ENCODE results near the gene RIMBP2.
"Not testable (repeated sequence)": the region's sequence is repeated elsewhere in the genome, so short reads cannot be mapped to it uniquely, and the experiment has no call there.

RIMBP2 gene

DNA sequence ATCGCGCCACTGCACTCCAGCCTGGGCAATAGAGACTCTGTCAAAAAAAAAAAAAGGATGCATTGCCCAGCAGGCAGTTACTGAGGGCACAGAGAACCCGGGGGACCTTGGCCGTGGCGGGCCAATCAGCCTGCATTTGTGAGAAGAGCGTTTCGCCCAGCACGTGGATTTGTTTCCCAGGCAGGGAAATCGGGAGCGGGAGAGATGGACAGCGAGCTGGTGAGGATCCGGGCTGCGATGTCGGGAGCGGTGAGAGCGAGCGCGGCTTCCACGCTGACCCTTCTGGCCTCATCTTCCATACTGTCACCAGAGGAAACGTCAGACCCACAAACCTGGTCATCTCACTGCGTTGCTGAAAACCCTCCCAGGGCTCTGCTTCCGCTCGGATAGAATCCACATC, 123.5 kb downstream of the RIMBP2 start:
- 0 out of 2 replicates have a peak, but pooled peaks cover 3% of the 10 kb centered on the region for H3K27me3 ChIP-seq (ENCODE audit: control insufficient read depth, insufficient read depth, low read length)
- H3K27ac ChIP-seq (ENCODE audit: low read depth, low read length) = no peak overlapping the region
- H3K9me3 ChIP-seq (ENCODE audit: control insufficient read depth, insufficient read depth, low read depth, low read length) = peaks cover 4% of the 10 kb centered on the region; the same call in 1 of the 2 replicates
- H3K36me3 ChIP-seq (ENCODE audit: control insufficient read depth, insufficient read depth, low read length) = no peaks in the 10 kb centered on the region
- no peaks in the 10 kb centered on the region; the same call in 1 of the 2 replicates for H3K4me1 ChIP-seq (ENCODE audit: control insufficient read depth, insufficient read depth, low read length)
- no peak overlapping the region for H3K9ac ChIP-seq (ENCODE audit: low read length)
- no peak overlapping the region for H3K4me3 ChIP-seq (ENCODE audit: low read depth, low read length)

- Histone ChIP-seq H3K4me1 (ENCODE audit: control insufficient read depth, insufficient read depth, low read length) (no peaks in the 10 kb centered on the region; the same call in 1 of the 2 replicates), H3K9me3 (ENCODE audit: control insufficient read depth, insufficient read depth, low read depth, low read length) (no peaks in the 10 kb centered on the region), H3K4me3 (ENCODE audit: low read depth, low read length) (no peak overlapping the region), H3K27me3 (ENCODE audit: control insufficient read depth, insufficient read depth, low read length) (0 out of 2 replicates have a peak, but pooled peaks cover 3% of the 10 kb centered on the region), H3K27ac (ENCODE audit: low read depth, low read length) (no peak overlapping the region), H3K9ac (ENCODE audit: low read length) (no peak overlapping the region), H3K36me3 (ENCODE audit: control insufficient read depth, insufficient read depth, low read length) (no peaks in the 10 kb centered on the region)
Observed at GRCh38 chr12:130591736-130592135, 124.4 kb downstream of the RIMBP2 start.

- no peaks in the 10 kb centered on the region; the same call in 1 of the 2 replicates for H3K4me1 ChIP-seq (ENCODE audit: control insufficient read depth, insufficient read depth, low read length)
- no peaks in the 10 kb centered on the region for H3K36me3 ChIP-seq (ENCODE audit: control insufficient read depth, insufficient read depth, low read length)
- H3K9me3 ChIP-seq (ENCODE audit: control insufficient read depth, insufficient read depth, low read depth, low read length) = no peaks in the 10 kb centered on the region
- no peak overlapping the region for H3K27ac ChIP-seq (ENCODE audit: low read depth, low read length)
- no peak overlapping the region for H3K4me3 ChIP-seq (ENCODE audit: low read depth, low read length)
- H3K9ac ChIP-seq (ENCODE audit: low read length) = no peak overlapping the region
- 0 out of 2 replicates have a peak, but pooled peaks cover 3% of the 10 kb centered on the region for H3K27me3 ChIP-seq (ENCODE audit: control insufficient read depth, insufficient read depth, low read length)
Observed at GRCh38 chr12:130590685-130591084, 125.4 kb downstream of the RIMBP2 start.

- Histone ChIP-seq H3K9ac (ENCODE audit: low read length) (no peak overlapping the region), H3K36me3 (ENCODE audit: control insufficient read depth, insufficient read depth, low read length) (no peaks in the 10 kb centered on the region), H3K27ac (ENCODE audit: low read depth, low read length) (no peak overlapping the region)
Observed at GRCh38 chr12:130589540-130590317, 126.4 kb downstream of the RIMBP2 start.

DNA sequence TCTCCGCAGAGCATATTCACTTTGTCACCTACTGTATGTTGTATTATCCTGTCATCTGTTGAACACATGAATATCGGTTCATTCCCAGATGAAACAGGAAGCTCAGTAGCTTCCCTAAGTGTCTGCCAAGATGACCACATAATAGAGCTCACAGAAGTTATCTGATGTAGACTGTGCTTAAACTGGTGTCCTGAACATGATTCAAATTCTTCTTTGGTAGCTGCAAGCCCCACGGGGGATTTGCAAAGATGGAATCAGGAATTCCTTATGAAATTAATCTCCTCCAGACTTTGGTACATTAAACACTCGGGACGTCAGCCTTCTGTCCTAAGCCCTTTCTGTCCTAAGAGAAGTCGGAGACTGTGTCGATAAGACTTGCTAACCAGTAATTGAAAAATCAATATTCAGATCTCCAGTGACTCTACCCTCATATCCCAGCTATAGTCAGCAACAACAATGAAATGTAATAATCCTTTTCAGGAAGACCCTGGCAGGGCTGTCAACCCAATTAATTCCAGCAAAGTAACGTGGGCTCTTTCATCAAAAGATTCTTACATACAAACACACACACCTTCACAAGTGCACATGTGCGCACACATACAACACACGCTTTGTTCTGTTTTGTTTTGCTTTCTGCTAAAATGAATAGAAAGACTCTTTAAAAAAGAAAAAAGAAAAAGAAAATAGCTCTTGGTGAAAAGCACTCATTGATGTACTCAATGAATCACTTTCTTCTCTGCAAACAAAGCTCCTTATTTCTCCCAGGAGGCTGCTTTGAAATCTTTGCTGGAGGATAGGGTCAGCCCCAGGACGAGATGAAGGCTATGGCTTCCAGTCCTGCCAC, 127.2 kb downstream of the RIMBP2 start:
- Histone ChIP-seq H3K36me3 (ENCODE audit: control insufficient read depth, insufficient read depth, low read length) (no peaks in the 10 kb centered on the region), H3K27me3 (ENCODE audit: control insufficient read depth, insufficient read depth, low read length) (0 out of 2 replicates have a peak, but pooled peaks cover 3% of the 10 kb centered on the region), H3K27ac (ENCODE audit: low read depth, low read length) (no peak overlapping the region), H3K9me3 (ENCODE audit: control insufficient read depth, insufficient read depth, low read depth, low read length) (peaks cover 5% of the 10 kb centered on the region; the same call in 1 of the 2 replicates), H3K4me1 (ENCODE audit: control insufficient read depth, insufficient read depth, low read length) (no peaks in the 10 kb centered on the region; the same call in 1 of the 2 replicates), H3K4me3 (ENCODE audit: low read depth, low read length) (no peak overlapping the region), H3K9ac (ENCODE audit: low read length) (no peak overlapping the region)

More at GRCh38 chr12:130589540-130590317, 126.4 kb downstream of the RIMBP2 start:
- Histone ChIP-seq H3K4me1 (ENCODE audit: control insufficient read depth, insufficient read depth, low read length) (no peaks in the 10 kb centered on the region; the same call in 1 of the 2 replicates), H3K4me3 (ENCODE audit: low read depth, low read length) (no peak overlapping the region), H3K27me3 (ENCODE audit: control insufficient read depth, insufficient read depth, low read length) (0 out of 2 replicates have a peak, but pooled peaks cover 3% of the 10 kb centered on the region), H3K9me3 (ENCODE audit: control insufficient read depth, insufficient read depth, low read depth, low read length) (no peaks in the 10 kb centered on the region)

DNA sequence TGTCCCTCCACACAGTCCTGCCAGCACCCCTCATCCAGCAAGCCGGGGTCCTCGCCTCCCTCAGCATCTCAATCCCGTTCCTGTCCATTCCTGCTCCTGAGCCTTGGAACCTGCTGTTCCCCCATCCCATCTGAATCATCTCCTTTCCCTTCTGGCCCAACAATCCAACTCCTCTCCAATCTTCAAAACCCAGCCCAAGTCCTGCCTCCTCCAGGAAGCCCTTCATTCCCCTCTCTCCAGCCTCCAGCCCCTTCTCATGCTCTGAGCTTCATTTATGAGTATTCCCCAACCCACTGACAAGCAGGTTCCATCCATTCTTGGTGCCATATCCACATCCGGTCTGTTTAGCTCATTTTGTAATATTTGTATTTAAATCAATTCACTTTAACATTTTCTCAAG, 128.1 kb downstream of the RIMBP2 start:
- no peak overlapping the region for H3K27ac ChIP-seq (ENCODE audit: low read depth, low read length)
- peaks cover 9% of the 10 kb centered on the region; the same call in 1 of the 2 replicates for H3K9me3 ChIP-seq (ENCODE audit: control insufficient read depth, insufficient read depth, low read depth, low read length)
- H3K27me3 ChIP-seq (ENCODE audit: control insufficient read depth, insufficient read depth, low read length) = 0 out of 2 replicates have a peak, but pooled peaks cover 3% of the 10 kb centered on the region
- H3K4me1 ChIP-seq (ENCODE audit: control insufficient read depth, insufficient read depth, low read length) = no peaks in the 10 kb centered on the region; the same call in 1 of the 2 replicates
- H3K9ac ChIP-seq (ENCODE audit: low read length) = no peak overlapping the region
- H3K36me3 ChIP-seq (ENCODE audit: control insufficient read depth, insufficient read depth, low read length) = no peaks in the 10 kb centered on the region
- no peak overlapping the region for H3K4me3 ChIP-seq (ENCODE audit: low read depth, low read length)

DNA sequence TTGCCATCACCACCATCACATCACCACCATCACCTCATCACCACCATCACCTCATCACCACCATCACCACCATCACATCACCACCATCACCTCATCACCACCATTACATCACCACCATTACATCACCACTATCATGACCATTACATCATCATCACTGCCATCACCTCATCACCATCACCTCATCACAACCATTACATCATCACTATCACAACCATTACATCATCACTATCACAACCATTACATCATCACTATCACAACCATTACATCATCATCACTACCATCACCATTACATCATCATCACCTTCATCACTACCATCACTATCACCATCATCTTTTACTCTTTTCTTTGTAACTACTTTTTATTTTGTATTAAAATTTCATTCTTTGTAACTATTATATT, 131.6 kb downstream of the RIMBP2 start:
- not testable (repeated sequence) for H3K9me3 ChIP-seq (ENCODE audit: control insufficient read depth, insufficient read depth, low read depth, low read length); H3K4me1 ChIP-seq (ENCODE audit: control insufficient read depth, insufficient read depth, low read length); H3K4me3 ChIP-seq (ENCODE audit: low read depth, low read length); H3K27ac ChIP-seq (ENCODE audit: low read depth, low read length); H3K9ac ChIP-seq (ENCODE audit: low read length); H3K27me3 ChIP-seq (ENCODE audit: control insufficient read depth, insufficient read depth, low read length); H3K36me3 ChIP-seq (ENCODE audit: control insufficient read depth, insufficient read depth, low read length)

GRCh38 chr12:130583800-130584199, 132.3 kb downstream of the RIMBP2 start:
- Histone ChIP-seq H3K27me3 (ENCODE audit: control insufficient read depth, insufficient read depth, low read length) (no peaks in the 10 kb centered on the region), H3K36me3 (ENCODE audit: control insufficient read depth, insufficient read depth, low read length) (no peaks in the 10 kb centered on the region), H3K4me3 (ENCODE audit: low read depth, low read length) (no peak overlapping the region), H3K27ac (ENCODE audit: low read depth, low read length) (no peak overlapping the region), H3K9me3 (ENCODE audit: control insufficient read depth, insufficient read depth, low read depth, low read length) (peaks cover 9% of the 10 kb centered on the region; the same call in 1 of the 2 replicates), H3K4me1 (ENCODE audit: control insufficient read depth, insufficient read depth, low read length) (no peaks in the 10 kb centered on the region; the same call in 1 of the 2 replicates), H3K9ac (ENCODE audit: low read length) (no peak overlapping the region)

DNA sequence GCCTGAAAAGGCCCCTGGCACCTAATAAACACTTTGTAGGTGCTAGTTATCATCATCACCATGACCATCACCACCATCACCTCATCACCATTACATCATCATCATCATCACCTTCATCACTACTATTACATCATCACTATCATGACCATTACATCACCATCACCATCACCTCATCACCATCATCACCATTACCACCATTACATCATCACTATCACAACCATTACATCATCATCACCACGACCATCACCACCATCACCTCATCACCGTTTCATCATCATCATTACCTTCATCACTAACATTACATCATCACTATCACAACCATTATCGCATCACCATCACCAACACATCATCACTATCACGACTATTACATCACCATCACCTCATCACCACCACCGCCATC, 132.8 kb downstream of the RIMBP2 start:
- no peaks in the 10 kb centered on the region for H3K36me3 ChIP-seq (ENCODE audit: control insufficient read depth, insufficient read depth, low read length)
- no peak overlapping the region for H3K4me3 ChIP-seq (ENCODE audit: low read depth, low read length)
- peaks cover 9% of the 10 kb centered on the region; the same call in 1 of the 2 replicates for H3K9me3 ChIP-seq (ENCODE audit: control insufficient read depth, insufficient read depth, low read depth, low read length)
- no peaks in the 10 kb centered on the region; the same call in 1 of the 2 replicates for H3K4me1 ChIP-seq (ENCODE audit: control insufficient read depth, insufficient read depth, low read length)
- H3K9ac ChIP-seq (ENCODE audit: low read length) = no peak overlapping the region
- H3K27ac ChIP-seq (ENCODE audit: low read depth, low read length) = no peak overlapping the region
- H3K27me3 ChIP-seq (ENCODE audit: control insufficient read depth, insufficient read depth, low read length) = no peaks in the 10 kb centered on the region

GRCh38 chr12:130582286-130582685, 133.8 kb downstream of the RIMBP2 start:
- Histone ChIP-seq H3K9me3 (ENCODE audit: control insufficient read depth, insufficient read depth, low read depth, low read length) (peaks cover 9% of the 10 kb centered on the region; the same call in 1 of the 2 replicates), H3K4me1 (ENCODE audit: control insufficient read depth, insufficient read depth, low read length) (no peaks in the 10 kb centered on the region; the same call in 1 of the 2 replicates), H3K27ac (ENCODE audit: low read depth, low read length) (no peak overlapping the region), H3K36me3 (ENCODE audit: control insufficient read depth, insufficient read depth, low read length) (no peaks in the 10 kb centered on the region), H3K4me3 (ENCODE audit: low read depth, low read length) (no peak overlapping the region), H3K9ac (ENCODE audit: low read length) (no peak overlapping the region), H3K27me3 (ENCODE audit: control insufficient read depth, insufficient read depth, low read length) (no peaks in the 10 kb centered on the region)

Data from HUES6 (cell line).